ENCODE data around the gene KCNH2.

KCNH2 gene

GRCh38 chr7:150901160-150902035 lies 76.7 kb downstream of the KCNH2 start:
- DNase-seq: peak; percentile 93

GRCh38 chr7:150900675-150901074 lies 77.4 kb downstream of the KCNH2 start:
- DNase-seq: no peak

- DNase-seq: peak; percentile 57
Measured at GRCh38 chr7:150898475-150899011, 79.6 kb downstream of the KCNH2 start.

GRCh38 chr7:150897502-150898474 lies 80.3 kb downstream of the KCNH2 start:
- peak; percentile 18 for DNase-seq

GRCh38 chr7:150896562-150897209 lies 81.4 kb downstream of the KCNH2 start:
- DNase-seq: no peak

- no peak for DNase-seq
Measured at GRCh38 chr7:150895809-150896208, 82.3 kb downstream of the KCNH2 start.
